Liver (tissue), 9 donors: ENCODE data around the gene IQSEC3. TPM values are rescaled to one million over a fixed set of nuclear protein-coding genes. Genes with fewer than 3 reads are reported as not detected.

Experiments used
- DNase-seq: peaks from one replicate; pipeline ENCODE4 v3.0.0-alpha.2; 2017; ENCODE audit warnings: low spot score
- H3K27ac ChIP-seq, 2 donors: one replicate each; pipeline ENCODE4 v1.7.0; 2013; ENCODE audit warnings: inconsistent platforms in 2 of 2, low read length in 2 of 2, control low read depth in 1 of 2, low read depth in 1 of 2, mild to moderate bottlenecking in 1 of 2
- H3K27me3 ChIP-seq, 4 donors: one replicate each; pipeline versions ENCODE4 v1.6.1 to v1.7.0; 2013; ENCODE audit warnings: low read length in 3 of 4, inconsistent platforms in 1 of 4, mild to moderate bottlenecking in 1 of 4, moderate library complexity in 1 of 4; ENCODE audit not compliant: control insufficient read depth in 4 of 4, insufficient read depth in 4 of 4
- H3K36me3 ChIP-seq, 4 donors: one replicate each; pipeline versions ENCODE4 v1.6.1 to v1.7.0; 2013; ENCODE audit warnings: low read length in 3 of 4, mild to moderate bottlenecking in 3 of 4, low read depth in 1 of 4, moderate library complexity in 1 of 4; ENCODE audit not compliant: control insufficient read depth in 4 of 4, insufficient read depth in 3 of 4
- H3K4me1 ChIP-seq, 4 donors: one replicate each; pipeline versions ENCODE4 v1.6.1 to v1.7.0; 2013; ENCODE audit warnings: low read length in 3 of 4, mild to moderate bottlenecking in 3 of 4, moderate library complexity in 1 of 4; ENCODE audit not compliant: control insufficient read depth in 4 of 4, insufficient read depth in 4 of 4
- H3K4me3 ChIP-seq, 3 donors: one replicate each; pipeline versions ENCODE4 v1.6.1 to v1.7.0; 2013; ENCODE audit warnings: low read length in 3 of 3, control low read depth in 1 of 3, low read depth in 1 of 3, mild to moderate bottlenecking in 1 of 3
- H3K9ac ChIP-seq, 2 donors: one replicate each; pipeline ENCODE4 v1.7.0; 2013; ENCODE audit warnings: low read length in 2 of 2, mild to moderate bottlenecking in 2 of 2, moderate library complexity in 2 of 2, control low read depth in 1 of 2, low read depth in 1 of 2
- H3K9me3 ChIP-seq, 4 donors: one replicate each; pipeline versions ENCODE4 v1.6.1 to v1.7.0; 2013; ENCODE audit warnings: low read length in 3 of 4; ENCODE audit not compliant: control insufficient read depth in 4 of 4
- GABPA ChIP-seq, 2 donors: IDR thresholded peaks in 1 of 2; conservative IDR thresholded peaks in 1 of 2; 2 replicates each; pipeline ENCODE4 v1.6.1; 2016; ENCODE audit warnings: antibody characterized with exemption in 2 of 2, mild to moderate bottlenecking in 1 of 2, moderate library complexity in 1 of 2
- JUND ChIP-seq, 2 donors: IDR thresholded peaks; 2 replicates each; pipeline ENCODE4 v1.6.1; 2016; ENCODE audit warnings: antibody characterized with exemption in 2 of 2
- RXRA ChIP-seq, 2 donors: IDR thresholded peaks; 2 replicates each; pipeline ENCODE4 v1.6.1; 2017 to 2018; ENCODE audit warnings: antibody characterized with exemption in 2 of 2, mild to moderate bottlenecking in 1 of 2
- SP1 ChIP-seq: IDR thresholded peaks from 2 replicates; pipeline ENCODE4 v1.6.1; 2018; ENCODE audit warnings: antibody characterized with exemption, mild to moderate bottlenecking
- TAF1 ChIP-seq: conservative IDR thresholded peaks from 2 replicates; pipeline ENCODE4 v1.6.1; 2016; ENCODE audit warnings: antibody characterized with exemption, mild to moderate bottlenecking
- YY1 ChIP-seq: IDR thresholded peaks from 2 replicates; pipeline ENCODE4 v1.6.1; 2016; ENCODE audit warnings: antibody characterized with exemption, mild to moderate bottlenecking
- WGBS: extraction: QIAGEN DNeasy Blood & Tissue Kit; methylation state at CpG from one replicate; pipeline ENCODE4 v1.1.7; 2013; 5-methylcytosine and 5-hydroxymethylcytosine counted together
- polyA plus RNA-seq, 2 donors: library from polyadenylated mRNA; stranded (reverse) in 1 of 2; unstranded in 1 of 2; fragments of 200-250 nt in 1 of 2; fragments of >200 nt in 1 of 2; fragmentation: Nextera tagmentation in 1 of 2; extraction: Ambion mirVana in 1 of 2; gene quantifications; one replicate each; pipeline versions ENCODE4 v1.2.1 to v1.2.3, GENCODE V29; 2013 to 2015
- total RNA-seq, 2 donors: library from RNA; depleted of rRNA; stranded (reverse); fragments of >200 nt; gene quantifications; one replicate each; pipeline ENCODE4 v1.2.3, GENCODE V29; 2014
- TF ChIP-seq, protein P1 (sequence below): fragments of 150-350 bp; IDR thresholded peaks from 2 replicates; pipeline ENCODE4 v1.5.1; 2017; ENCODE audit warnings: improper control_type of control experiment, low read depth, low read length; ENCODE audit not compliant: missing input control
- TF ChIP-seq, protein P2 (sequence below): IDR thresholded peaks from 2 replicates; pipeline ENCODE4 v1.6.1; 2016; ENCODE audit warnings: antibody characterized with exemption, mild to moderate bottlenecking
- TF ChIP-seq, protein P3 (sequence below): IDR thresholded peaks from 2 replicates; pipeline ENCODE4 v1.6.1; 2016; ENCODE audit warnings: antibody characterized with exemption
- TF ChIP-seq, protein P4 (sequence below): IDR thresholded peaks from 2 replicates; pipeline ENCODE4 v1.6.1; 2016; ENCODE audit warnings: antibody characterized with exemption
- TF ChIP-seq, protein P5 (sequence below): IDR thresholded peaks from 2 replicates; pipeline ENCODE4 v1.6.1; 2016; ENCODE audit warnings: antibody characterized with exemption
- donor health status: healthy.
- donor health status: healthy.
- donor health status: healthy.
- donor health status: healthy.
- donor health status: healthy.

IQSEC3 gene
- total and polyA plus RNA-seq, 4 donors = under 0.01 to 0.79 (median 0.48) TPM

DNA sequence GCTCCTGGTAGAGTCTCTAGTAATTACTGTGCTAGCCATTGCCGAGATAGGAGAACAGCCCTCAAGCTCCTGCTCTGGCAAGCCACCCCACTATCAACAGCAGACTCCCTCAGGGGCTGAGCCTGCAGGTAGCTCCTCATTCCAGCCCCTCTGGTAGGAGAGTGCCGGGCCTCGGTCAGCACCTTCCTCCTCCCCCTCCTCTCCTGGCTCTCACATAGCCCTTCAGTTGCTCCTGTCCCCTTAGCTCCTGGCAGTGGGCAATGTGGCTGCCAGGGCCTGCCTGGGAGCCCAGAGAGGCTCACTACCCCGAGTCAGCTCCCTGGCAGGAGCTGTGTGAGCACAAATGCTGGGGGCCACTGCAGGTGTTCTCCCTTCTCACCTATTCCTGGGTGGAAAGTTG lies 52.0 kb downstream of the IQSEC3 start:
- whole genome bisulfite sequencing = 62% methylated on average over 4 of the region's 4 CpGs
- H3K27me3 ChIP-seq = no peaks in the 10 kb centered on the region
- H3K36me3 ChIP-seq = no peaks in the 10 kb centered on the region
- no peak overlapping the region for H3K9ac ChIP-seq
- H3K9me3 ChIP-seq = no peaks in the 10 kb centered on the region
- TF ChIP-seq, protein P1, sequence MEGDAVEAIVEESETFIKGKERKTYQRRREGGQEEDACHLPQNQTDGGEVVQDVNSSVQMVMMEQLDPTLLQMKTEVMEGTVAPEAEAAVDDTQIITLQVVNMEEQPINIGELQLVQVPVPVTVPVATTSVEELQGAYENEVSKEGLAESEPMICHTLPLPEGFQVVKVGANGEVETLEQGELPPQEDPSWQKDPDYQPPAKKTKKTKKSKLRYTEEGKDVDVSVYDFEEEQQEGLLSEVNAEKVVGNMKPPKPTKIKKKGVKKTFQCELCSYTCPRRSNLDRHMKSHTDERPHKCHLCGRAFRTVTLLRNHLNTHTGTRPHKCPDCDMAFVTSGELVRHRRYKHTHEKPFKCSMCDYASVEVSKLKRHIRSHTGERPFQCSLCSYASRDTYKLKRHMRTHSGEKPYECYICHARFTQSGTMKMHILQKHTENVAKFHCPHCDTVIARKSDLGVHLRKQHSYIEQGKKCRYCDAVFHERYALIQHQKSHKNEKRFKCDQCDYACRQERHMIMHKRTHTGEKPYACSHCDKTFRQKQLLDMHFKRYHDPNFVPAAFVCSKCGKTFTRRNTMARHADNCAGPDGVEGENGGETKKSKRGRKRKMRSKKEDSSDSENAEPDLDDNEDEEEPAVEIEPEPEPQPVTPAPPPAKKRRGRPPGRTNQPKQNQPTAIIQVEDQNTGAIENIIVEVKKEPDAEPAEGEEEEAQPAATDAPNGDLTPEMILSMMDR = no peak
- TF ChIP-seq, protein P2, sequence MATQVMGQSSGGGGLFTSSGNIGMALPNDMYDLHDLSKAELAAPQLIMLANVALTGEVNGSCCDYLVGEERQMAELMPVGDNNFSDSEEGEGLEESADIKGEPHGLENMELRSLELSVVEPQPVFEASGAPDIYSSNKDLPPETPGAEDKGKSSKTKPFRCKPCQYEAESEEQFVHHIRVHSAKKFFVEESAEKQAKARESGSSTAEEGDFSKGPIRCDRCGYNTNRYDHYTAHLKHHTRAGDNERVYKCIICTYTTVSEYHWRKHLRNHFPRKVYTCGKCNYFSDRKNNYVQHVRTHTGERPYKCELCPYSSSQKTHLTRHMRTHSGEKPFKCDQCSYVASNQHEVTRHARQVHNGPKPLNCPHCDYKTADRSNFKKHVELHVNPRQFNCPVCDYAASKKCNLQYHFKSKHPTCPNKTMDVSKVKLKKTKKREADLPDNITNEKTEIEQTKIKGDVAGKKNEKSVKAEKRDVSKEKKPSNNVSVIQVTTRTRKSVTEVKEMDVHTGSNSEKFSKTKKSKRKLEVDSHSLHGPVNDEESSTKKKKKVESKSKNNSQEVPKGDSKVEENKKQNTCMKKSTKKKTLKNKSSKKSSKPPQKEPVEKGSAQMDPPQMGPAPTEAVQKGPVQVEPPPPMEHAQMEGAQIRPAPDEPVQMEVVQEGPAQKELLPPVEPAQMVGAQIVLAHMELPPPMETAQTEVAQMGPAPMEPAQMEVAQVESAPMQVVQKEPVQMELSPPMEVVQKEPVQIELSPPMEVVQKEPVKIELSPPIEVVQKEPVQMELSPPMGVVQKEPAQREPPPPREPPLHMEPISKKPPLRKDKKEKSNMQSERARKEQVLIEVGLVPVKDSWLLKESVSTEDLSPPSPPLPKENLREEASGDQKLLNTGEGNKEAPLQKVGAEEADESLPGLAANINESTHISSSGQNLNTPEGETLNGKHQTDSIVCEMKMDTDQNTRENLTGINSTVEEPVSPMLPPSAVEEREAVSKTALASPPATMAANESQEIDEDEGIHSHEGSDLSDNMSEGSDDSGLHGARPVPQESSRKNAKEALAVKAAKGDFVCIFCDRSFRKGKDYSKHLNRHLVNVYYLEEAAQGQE = no peak
- TF ChIP-seq, protein P3, sequence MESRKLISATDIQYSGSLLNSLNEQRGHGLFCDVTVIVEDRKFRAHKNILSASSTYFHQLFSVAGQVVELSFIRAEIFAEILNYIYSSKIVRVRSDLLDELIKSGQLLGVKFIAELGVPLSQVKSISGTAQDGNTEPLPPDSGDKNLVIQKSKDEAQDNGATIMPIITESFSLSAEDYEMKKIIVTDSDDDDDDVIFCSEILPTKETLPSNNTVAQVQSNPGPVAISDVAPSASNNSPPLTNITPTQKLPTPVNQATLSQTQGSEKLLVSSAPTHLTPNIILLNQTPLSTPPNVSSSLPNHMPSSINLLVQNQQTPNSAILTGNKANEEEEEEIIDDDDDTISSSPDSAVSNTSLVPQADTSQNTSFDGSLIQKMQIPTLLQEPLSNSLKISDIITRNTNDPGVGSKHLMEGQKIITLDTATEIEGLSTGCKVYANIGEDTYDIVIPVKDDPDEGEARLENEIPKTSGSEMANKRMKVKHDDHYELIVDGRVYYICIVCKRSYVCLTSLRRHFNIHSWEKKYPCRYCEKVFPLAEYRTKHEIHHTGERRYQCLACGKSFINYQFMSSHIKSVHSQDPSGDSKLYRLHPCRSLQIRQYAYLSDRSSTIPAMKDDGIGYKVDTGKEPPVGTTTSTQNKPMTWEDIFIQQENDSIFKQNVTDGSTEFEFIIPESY = no peak
- TF ChIP-seq JUND (IDR thresholded peaks at IDR 0.05) = no peak
- no peak overlapping the region for H3K4me3 ChIP-seq
- H3K4me1 ChIP-seq = no peaks in the 10 kb centered on the region
- no peak overlapping the region for H3K27ac ChIP-seq
- DNase-seq = no peak

DNA sequence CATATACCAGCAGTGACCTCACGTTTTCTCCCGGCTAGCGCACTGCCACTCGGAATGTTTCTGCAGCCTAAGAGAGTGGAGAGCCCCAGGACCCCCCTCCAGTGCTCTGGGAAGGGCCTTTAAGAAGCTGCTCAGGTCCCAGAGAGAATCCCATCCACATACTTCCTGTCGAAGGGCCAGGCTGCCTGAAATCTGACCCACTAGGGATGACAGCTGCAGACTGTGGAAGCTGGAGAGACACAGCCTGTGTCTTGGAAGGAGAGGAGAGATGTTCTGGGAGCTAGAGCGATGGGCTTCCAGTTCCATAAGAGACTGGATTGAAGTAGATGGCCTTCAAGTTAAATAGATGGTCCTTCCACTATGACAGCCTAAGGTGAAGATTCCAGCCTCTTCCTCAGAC lies 54.4 kb downstream of the IQSEC3 start:
- Histone ChIP-seq H3K27me3 (no peaks in the 10 kb centered on the region), H3K36me3 (no peaks in the 10 kb centered on the region), H3K9me3 (no peaks in the 10 kb centered on the region), H3K4me3 (no peak overlapping the region), H3K4me1 (no peaks in the 10 kb centered on the region), H3K9ac (no peak overlapping the region), H3K27ac (no peak overlapping the region)
- no peak for TF ChIP-seq RXRA (IDR thresholded peaks at IDR 0.05)
- no peak for TF ChIP-seq SP1
- TF ChIP-seq, protein P4, sequence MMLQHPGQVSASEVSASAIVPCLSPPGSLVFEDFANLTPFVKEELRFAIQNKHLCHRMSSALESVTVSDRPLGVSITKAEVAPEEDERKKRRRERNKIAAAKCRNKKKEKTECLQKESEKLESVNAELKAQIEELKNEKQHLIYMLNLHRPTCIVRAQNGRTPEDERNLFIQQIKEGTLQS = no peak
- TF ChIP-seq YY1 = no peak
- WGBS = 65% methylated on average over 6 of the region's 6 CpGs
- DNase-seq = no peak

DNA sequence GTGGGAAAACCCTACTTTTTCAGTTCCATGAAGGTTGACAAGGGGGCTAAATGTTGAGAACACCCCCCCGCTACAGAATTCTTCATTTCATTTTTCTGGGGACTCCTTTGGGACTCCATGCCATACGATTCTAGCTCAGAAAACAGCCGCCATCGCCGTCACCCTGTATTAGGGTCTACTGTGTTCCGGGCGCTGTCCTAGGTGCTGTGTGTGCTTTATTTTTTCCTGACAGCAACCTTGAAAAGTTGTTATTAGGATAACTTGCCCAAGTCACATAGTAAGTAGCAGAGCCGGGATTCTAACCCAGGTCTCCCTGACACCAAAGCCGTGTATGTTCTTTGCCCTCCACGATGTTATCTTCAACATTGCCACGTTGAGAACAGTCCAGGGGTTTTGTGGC lies 55.1 kb downstream of the IQSEC3 start:
- 80% methylated on average over 11 of the region's 11 CpGs for WGBS
- DNase-seq = no peak
- Histone ChIP-seq H3K4me1 (no peaks in the 10 kb centered on the region), H3K36me3 (no peaks in the 10 kb centered on the region), H3K9ac (no peak overlapping the region), H3K4me3 (no peak overlapping the region), H3K27me3 (no peaks in the 10 kb centered on the region), H3K27ac (no peak overlapping the region), H3K9me3 (no peaks in the 10 kb centered on the region)
- TF ChIP-seq, protein P3 = no peak
- TF ChIP-seq, protein P5, sequence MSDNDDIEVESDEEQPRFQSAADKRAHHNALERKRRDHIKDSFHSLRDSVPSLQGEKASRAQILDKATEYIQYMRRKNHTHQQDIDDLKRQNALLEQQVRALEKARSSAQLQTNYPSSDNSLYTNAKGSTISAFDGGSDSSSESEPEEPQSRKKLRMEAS = no peak
- TF ChIP-seq TAF1 = no peak
- no peak for TF ChIP-seq GABPA (IDR thresholded peaks at IDR 0.05 in 1 of 2, conservative IDR thresholded peaks at IDR 0.05 in 1 of 2)
